Muscle layer of duodenum (tissue), 2 donors: ENCODE results near the gene ZBED6.
A peak's percentile ranks its signal among the peaks of the same experiment; 100 is the strongest.
"Not testable (repeated sequence)": the region's sequence is repeated elsewhere in the genome, so short reads cannot be mapped to it uniquely, and the experiment has no call there.

ENCODE experiments used
- H3K27ac ChIP-seq: one replicate; pipeline ENCODE4 v1.7.0; 2013; ENCODE audit warnings: mild to moderate bottlenecking, low read length
- H3K27me3 ChIP-seq: one replicate; pipeline ENCODE4 v1.7.0; 2013; ENCODE audit warnings: low read depth, mild to moderate bottlenecking, control low read depth, low read length
- H3K36me3 ChIP-seq, 2 donors: one replicate each; pipeline ENCODE4 v1.7.0; 2013; ENCODE audit warnings: low read length in 2 of 2, control low read depth in 1 of 2, mild to moderate bottlenecking in 1 of 2; ENCODE audit not compliant: insufficient read depth in 2 of 2, control insufficient read depth in 1 of 2
- H3K4me1 ChIP-seq, 2 donors: one replicate each; pipeline ENCODE4 v1.7.0; 2013; ENCODE audit warnings: low read length in 2 of 2, mild to moderate bottlenecking in 2 of 2, control low read depth in 1 of 2, moderate library complexity in 1 of 2; ENCODE audit not compliant: insufficient read depth in 2 of 2, control insufficient read depth in 1 of 2
- H3K4me3 ChIP-seq, 2 donors: one replicate each; pipeline ENCODE4 v1.7.0; 2013; ENCODE audit warnings: low read length in 2 of 2, low read depth in 1 of 2, mild to moderate bottlenecking in 1 of 2
- H3K9me3 ChIP-seq, 2 donors: one replicate each; pipeline ENCODE4 v1.7.0; 2013; ENCODE audit warnings: low read length in 2 of 2, control low read depth in 1 of 2, mild to moderate bottlenecking in 1 of 2; ENCODE audit not compliant: control insufficient read depth in 1 of 2
- donor health status: healthy.

The ZBED6 gene

GRCh38 chr1:203791498-203791897 is 3.9 kb upstream of the ZBED6 start:
- H3K36me3 ChIP-seq = peaks cover 0 to 9% of the 10 kb centered on the region in 2 donors
- H3K4me1 ChIP-seq = peaks cover 0 to under 1% of the 10 kb centered on the region in 2 donors
- H3K27ac ChIP-seq = no peak overlapping the region
- no peak overlapping the region for H3K4me3 ChIP-seq
- H3K27me3 ChIP-seq = no peaks in the 10 kb centered on the region
- no peaks in the 10 kb centered on the region for H3K9me3 ChIP-seq

GRCh38 chr1:203792486-203792885 is 2.9 kb upstream of the ZBED6 start:
- H3K4me3 ChIP-seq = no peak overlapping the region
- no peaks in the 10 kb centered on the region for H3K27me3 ChIP-seq
- peaks cover 9 to 10% of the 10 kb centered on the region in 2 donors for H3K4me1 ChIP-seq
- no peak overlapping the region for H3K27ac ChIP-seq
- H3K36me3 ChIP-seq = peaks cover 6 to 9% of the 10 kb centered on the region in 2 donors
- no peaks in the 10 kb centered on the region for H3K9me3 ChIP-seq

GRCh38 chr1:203793561-203793960 is 1.9 kb upstream of the ZBED6 start:
- H3K4me3 ChIP-seq, H3K27me3 ChIP-seq, H3K9me3 ChIP-seq, H3K27ac ChIP-seq: not testable (repeated sequence)
- peaks cover 9 to 13% of the 10 kb centered on the region in 2 donors for H3K36me3 ChIP-seq
- H3K4me1 ChIP-seq = peaks cover 13 to 21% of the 10 kb centered on the region in 2 donors

DNA sequence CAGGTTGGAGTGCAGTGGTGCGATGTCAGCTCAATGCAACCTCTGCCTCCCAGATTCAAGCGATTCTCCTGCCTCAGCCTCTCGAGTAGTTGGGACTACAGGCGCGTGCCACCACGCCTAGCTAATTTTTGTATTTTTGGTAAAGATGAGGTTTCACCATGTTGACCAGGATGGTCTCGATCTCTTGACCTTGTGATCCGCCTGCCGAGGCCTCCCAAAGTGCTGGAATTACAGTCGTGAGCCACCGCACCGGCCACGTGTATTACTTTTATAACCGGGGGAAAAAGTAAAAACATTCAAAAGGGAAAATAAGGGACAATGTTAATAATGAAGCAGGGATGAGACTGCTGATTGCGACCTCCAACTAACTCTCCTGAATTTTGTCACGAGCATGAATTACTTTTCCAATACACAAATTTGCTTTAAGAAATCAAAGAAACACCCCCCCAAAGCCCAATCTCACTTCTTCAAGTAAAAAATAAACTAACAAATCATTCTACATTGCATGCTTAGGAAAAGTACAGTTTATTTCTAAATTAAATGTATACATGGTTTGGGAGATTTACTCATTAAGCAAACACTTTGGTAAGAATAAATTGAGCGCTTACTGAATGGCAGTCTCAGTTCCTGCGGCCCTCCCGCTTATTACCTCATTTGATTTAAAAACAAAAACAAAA is 521 bp upstream of the ZBED6 start:
- Histone ChIP-seq H3K27me3 (no peaks in the 10 kb centered on the region), H3K4me1 (peaks cover 23 to 32% of the 10 kb centered on the region in 2 donors), H3K9me3 (no peaks in the 10 kb centered on the region), H3K4me3 (peak overlapping the region; percentile 55 to 73), H3K27ac (peak overlapping the region; percentile 97), H3K36me3 (peaks cover 9 to 13% of the 10 kb centered on the region in 2 donors)

GRCh38 chr1:203796236-203796605 is 798 bp downstream of the ZBED6 start:
- Histone ChIP-seq H3K27me3 (no peaks in the 10 kb centered on the region), H3K9me3 (no peaks in the 10 kb centered on the region), H3K36me3 (peaks cover 9 to 13% of the 10 kb centered on the region in 2 donors), H3K4me1 (peaks cover 30 to 37% of the 10 kb centered on the region in 2 donors), H3K4me3 (peak overlapping the region; percentile 73 to 86), H3K27ac (peak overlapping the region; percentile 97)

GRCh38 chr1:203797216-203797615 is 1.8 kb downstream of the ZBED6 start:
- H3K27me3 ChIP-seq = no peaks in the 10 kb centered on the region
- peak overlapping the region; percentile 73 to 86 for H3K4me3 ChIP-seq
- peak overlapping the region; percentile 97 for H3K27ac ChIP-seq
- H3K4me1 ChIP-seq = peaks cover 30 to 43% of the 10 kb centered on the region in 2 donors
- peaks cover 9 to 13% of the 10 kb centered on the region in 2 donors for H3K36me3 ChIP-seq
- H3K9me3 ChIP-seq = no peaks in the 10 kb centered on the region

DNA sequence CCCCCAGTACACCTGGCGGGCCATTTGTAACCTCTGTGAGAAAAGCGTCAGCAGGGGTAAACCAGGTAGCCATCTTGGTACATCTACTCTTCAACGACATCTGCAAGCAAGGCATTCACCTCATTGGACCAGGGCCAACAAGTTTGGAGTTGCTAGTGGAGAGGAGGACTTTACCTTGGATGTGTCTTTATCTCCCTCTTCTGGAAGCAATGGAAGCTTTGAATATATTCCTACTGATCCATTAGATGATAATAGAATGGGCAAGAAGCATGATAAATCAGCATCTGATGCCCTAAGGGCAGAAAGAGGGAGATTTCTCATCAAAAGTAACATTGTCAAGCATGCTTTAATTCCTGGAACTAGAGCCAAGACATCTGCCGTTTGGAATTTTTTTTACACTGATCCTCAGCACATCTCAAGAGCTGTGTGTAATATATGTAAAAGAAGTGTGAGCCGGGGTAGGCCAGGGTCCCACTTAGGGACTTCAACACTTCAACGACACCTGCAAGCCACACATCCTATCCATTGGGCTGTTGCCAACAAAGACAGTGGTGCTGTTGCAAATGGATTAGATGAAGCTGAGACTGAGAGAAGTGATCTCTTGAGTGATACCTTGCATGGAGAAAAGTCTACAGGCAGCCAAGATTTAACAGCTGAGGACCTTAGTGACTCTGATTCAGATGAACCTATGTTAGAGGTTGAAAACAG is 2.7 kb downstream of the ZBED6 start:
- H3K4me1 ChIP-seq = peaks cover 30 to 43% of the 10 kb centered on the region in 2 donors
- H3K27me3 ChIP-seq = no peaks in the 10 kb centered on the region
- peaks cover 9 to 13% of the 10 kb centered on the region in 2 donors for H3K36me3 ChIP-seq
- no peak overlapping the region for H3K27ac ChIP-seq
- H3K9me3 ChIP-seq = no peaks in the 10 kb centered on the region
- H3K4me3 ChIP-seq = peak overlapping the region; percentile 5 to 8

GRCh38 chr1:203799157-203799556 is 3.7 kb downstream of the ZBED6 start:
- no peaks in the 10 kb centered on the region for H3K9me3 ChIP-seq
- H3K4me3 ChIP-seq = no peak overlapping the region
- no peaks in the 10 kb centered on the region for H3K27me3 ChIP-seq
- peaks cover 30 to 43% of the 10 kb centered on the region in 2 donors for H3K4me1 ChIP-seq
- no peak overlapping the region for H3K27ac ChIP-seq
- peaks cover 9 to 18% of the 10 kb centered on the region in 2 donors for H3K36me3 ChIP-seq

- H3K4me1 ChIP-seq = peaks cover 30 to 43% of the 10 kb centered on the region in 2 donors
- H3K27me3 ChIP-seq = no peaks in the 10 kb centered on the region
- peaks cover 9 to 18% of the 10 kb centered on the region in 2 donors for H3K36me3 ChIP-seq
- no peak overlapping the region for H3K4me3 ChIP-seq
- no peak overlapping the region for H3K27ac ChIP-seq
- no peaks in the 10 kb centered on the region for H3K9me3 ChIP-seq
Measured at GRCh38 chr1:203799971-203800370, 4.5 kb downstream of the ZBED6 start.

DNA sequence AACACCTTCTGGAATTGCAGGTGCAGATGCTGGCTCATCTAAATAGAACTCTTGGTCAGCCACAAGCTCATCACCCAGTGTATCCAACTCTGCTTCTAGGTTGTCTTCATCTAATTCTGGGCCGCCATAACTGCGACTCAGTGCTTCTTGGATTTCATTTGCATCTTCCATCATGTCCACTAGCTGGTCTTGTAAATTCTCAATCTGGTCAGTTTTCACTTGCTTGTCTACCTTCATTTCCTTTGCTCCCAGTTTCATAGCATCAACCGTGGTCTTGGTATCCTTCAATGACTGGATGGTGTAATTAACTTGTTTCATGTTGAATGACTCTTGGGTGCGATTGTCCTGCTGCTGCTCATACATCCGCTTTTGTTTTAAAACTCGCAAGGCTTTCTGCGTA is 10.3 kb downstream of the ZBED6 start:
- Histone ChIP-seq H3K27me3 (no peaks in the 10 kb centered on the region), H3K4me3 (no peak overlapping the region), H3K27ac (no peak overlapping the region), H3K36me3 (peaks cover 9% of the 10 kb centered on the region in 2 donors), H3K4me1 (peaks cover 0 to 11% of the 10 kb centered on the region in 2 donors), H3K9me3 (no peaks in the 10 kb centered on the region)

GRCh38 chr1:203807196-203807595 is 11.8 kb downstream of the ZBED6 start:
- H3K27me3 ChIP-seq = no peaks in the 10 kb centered on the region
- H3K4me3 ChIP-seq = no peak overlapping the region
- peaks cover 0 to 5% of the 10 kb centered on the region in 2 donors for H3K4me1 ChIP-seq
- no peaks in the 10 kb centered on the region for H3K9me3 ChIP-seq
- H3K36me3 ChIP-seq = peaks cover 9 to 13% of the 10 kb centered on the region in 2 donors
- H3K27ac ChIP-seq = no peak overlapping the region
